GM18499 (cell line): Measurements from ENCODE around the gene MMEL1.
"Not testable (repeated sequence)": the region's sequence is repeated elsewhere in the genome, so short reads cannot be mapped to it uniquely, and the experiment has no call there.

Source experiments
- ATAC-seq: cut with Tn5 transposase; IDR thresholded peaks from one replicate; pipeline ENCODE4 v1.9.1; 2021; ENCODE audit warnings: moderate number of reproducible peaks; ENCODE audit not compliant: insufficient read depth, unreplicated experiment

Gene MMEL1

DNA sequence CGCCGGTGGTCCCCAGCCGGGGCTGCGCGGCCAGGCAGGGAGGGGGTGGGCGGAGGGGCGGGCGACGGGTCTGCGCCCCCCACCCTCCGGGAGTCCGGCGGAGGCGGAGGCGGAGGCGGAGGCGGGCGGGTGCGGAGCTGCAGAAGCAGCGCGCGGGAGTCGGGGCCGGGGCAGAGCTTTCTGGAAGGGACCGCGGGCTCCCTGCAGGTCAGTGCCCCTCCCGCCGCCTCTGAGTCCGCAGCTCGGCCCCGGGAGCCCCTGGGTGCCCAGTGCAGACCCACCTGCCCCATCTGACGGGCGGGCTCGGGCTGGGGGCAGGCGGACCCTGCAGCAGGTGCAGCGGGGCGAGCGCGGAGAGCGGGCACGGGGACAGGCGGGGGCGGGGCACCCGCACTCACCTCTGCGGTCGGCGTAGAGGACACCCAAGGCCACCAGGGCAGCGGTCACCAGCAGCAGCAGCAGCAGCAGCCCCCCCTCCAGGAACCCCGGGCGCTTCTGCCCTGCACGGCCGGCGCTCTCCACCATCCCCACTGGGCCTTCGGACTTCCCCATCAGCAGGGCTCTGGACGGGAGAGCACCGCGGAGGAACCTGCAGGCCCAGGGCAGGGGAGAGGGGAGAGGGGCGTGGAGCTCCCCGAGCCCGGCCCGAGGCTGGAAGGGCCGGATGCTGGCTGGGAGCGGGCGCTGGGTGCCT, 3.7 kb downstream of the MMEL1 start:
- no peak for ATAC-seq

DNA sequence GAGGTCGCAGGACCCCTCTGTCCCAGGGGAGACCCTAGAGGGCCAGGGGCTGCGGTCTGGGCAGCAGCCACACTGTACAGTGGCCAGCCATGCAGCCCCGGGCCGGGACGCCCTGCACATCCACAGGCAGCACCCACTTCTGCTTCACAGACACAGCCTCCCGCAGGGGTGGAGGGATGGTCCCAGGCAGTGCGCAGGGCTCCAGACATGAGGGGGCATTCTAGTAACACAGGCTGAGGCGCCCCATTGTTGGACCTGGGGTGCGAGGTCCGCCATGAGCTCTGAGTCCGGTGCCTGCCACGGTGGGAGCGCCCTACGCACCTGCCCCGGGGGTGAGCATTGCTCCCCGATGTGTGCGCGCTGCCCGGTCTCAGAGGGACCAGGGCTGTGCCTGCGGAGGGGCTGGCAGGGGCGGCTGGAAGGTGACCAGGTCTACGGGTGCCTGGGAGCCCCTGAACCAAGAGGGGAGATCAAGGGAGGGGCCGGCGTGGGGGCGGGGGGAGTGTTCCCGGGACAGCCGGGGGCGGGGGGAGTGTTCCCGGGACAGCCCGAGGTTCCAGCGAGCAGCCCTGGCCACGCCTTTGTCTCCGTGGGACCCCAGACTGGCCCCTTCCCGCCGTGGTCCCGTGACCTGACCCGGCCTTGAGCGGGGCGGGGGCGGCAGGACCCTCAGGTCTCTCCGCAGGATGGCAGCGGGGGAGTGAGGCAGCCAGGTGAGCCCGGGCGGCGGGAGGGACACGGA, 4.5 kb downstream of the MMEL1 start:
- ATAC-seq = no peak

DNA sequence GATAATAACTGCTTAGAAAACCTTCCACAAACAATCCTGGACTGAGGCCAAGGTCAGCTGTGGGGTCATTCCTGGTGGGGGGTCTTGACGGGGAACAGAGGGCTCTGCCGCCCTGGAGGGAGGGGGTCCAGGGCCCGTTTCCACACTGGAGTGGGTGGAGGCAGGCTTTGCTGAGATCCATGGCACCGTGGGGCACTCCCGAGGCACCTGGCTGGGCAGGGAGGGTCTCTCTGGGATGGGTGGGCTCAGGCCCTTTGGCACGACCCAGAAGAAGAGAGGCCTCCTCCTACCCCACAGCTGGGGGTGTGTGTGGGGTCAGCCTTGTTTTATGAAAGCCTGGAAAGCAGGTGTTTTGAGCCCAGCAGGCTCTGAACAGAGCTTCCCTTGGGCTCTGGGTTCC, 5.1 kb downstream of the MMEL1 start:
- ATAC-seq = no peak

DNA sequence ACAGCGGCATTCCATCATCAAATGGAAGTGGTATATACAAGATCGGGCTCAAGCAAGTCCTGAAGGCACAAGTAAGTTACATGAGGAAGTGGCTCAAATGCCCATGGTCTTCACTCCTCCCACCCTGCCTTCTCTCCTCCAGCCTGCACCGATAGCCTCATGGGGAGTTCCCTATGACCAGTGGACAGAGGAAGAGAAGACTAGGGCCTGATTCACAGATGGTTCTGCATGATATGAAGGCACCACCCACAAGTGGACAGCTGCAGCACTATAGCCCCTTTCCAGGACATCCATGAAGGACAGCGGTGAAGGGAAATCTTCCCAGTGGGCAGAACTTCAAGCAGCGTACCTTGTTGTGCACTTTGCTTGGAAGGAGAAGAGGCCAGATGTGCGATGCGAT, 7.1 kb downstream of the MMEL1 start:
- not testable (repeated sequence) for ATAC-seq

DNA sequence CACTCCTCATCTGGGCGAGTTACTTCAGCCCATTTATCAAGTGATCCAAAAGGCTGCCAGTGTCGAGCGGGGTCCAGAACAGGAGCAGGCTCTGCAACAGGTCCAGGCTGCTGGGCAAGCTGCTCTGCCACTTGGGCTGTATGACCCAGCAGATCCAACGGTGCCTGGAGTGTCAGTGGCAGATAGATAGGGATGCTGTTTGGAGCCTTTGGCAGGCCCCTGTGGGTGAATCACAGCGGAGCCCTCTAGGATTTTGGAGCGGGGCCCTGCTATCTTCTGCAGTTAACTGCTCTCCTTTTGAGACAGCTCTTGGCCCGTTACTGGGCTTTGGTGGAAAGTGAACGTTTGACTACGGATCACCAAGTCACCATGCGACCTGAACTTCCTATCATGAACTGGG, 7.5 kb downstream of the MMEL1 start:
- no peak for ATAC-seq

DNA sequence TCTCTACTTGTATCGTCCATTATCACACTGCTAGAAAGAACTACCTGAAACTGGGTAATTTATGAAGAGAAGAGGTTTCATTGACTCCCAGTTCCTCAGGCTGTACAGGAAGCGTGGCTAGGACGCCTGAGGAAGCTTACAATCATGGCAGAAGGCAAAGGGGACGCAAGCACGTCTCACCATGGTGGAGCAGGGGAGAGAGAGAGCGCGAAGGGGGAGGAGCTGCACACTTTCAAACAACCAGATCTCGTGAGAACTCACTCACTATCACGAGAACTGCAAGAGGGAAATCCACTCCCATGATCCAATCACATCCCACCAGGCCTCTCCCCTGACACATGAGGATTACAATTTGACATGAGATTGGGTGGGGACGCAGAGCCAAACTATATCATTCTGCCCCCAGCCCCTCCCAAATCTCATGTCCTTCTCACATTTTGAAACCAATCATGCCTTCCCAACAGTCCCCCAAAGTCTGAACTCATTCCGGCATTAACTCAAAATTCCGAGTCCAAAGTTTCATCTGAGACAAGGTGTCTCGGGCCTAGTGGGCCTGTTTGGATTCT, 8.0 kb downstream of the MMEL1 start:
- ATAC-seq = no peak

DNA sequence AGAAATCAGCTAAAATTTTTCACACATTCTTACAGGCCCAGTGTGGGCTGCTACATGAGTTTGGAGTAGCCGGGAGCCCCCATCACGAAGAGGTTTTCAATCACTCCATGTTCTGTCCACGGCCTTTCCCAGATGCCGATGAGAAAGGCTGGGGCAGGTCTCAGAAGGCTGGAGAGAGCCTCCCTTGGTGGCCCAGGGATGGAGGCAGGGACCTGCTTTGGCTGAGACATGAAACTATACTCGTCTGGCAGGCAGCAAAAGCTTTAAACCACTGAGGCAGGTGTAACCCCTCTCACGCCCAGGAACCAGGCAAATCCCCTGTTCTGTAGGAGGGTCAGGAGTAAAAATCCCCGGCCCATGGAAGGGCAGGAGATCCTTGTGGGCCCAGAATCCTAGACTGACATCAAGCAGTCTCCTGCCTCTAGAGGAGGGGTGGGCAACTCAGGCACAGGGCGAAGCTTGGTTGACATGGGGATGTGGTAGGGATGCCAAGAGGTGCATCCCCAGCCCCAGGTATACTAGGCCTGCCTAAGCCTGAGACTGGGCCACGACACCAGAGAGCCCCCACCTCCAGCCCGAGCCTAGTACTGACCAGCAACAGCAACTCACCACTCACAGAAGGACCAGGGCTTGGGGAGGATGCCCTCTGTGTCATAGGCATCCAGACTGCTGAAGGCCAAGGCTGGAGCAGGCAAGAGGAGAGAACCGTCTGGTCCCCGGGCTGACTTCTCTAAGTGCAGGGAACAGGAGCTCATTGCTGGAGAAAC, 9.1 kb downstream of the MMEL1 start:
- ATAC-seq = no peak

DNA sequence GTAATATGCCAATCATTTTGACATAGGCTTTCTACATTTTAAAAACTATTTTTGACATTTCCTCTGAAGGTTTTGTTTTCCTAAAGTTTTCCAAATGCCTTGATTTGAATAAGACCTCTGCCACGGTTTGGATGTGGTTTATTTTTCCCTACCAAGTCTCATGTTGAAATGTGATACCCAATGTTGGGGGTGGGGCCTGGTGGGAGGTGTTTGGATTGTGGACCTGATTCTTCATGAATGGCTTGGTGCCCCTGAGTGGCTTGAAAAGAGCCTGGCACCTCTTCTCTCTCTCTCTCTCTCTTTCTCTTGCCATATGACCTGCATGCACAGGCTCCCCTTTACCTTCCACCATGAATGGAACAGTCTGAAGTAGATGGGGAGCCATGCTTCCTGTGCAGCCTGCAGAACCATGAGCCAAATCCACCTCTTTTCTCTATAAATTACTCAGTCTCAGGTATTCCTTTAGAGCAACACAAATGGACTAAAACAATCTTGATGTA, 14.8 kb downstream of the MMEL1 start:
- no peak for ATAC-seq

DNA sequence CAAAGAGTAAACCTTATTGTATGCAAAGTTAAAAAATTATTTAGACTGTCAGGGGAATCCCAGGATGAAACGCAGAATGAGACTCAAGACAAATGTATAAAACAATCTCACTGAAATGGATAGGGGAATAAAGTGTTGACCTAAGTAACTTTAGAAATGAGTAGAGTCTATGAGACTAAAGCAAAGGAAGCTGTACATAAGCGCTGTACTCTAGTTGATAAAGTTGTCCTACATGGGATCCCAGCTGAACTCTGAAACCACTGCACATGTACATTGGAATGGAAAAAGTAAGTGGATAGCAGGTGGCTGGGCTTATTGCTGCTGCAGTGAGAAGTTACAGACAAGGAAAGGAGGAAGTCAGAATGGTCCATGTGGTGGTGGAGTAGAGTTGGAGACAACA, 18.7 kb downstream of the MMEL1 start:
- no peak for ATAC-seq

DNA sequence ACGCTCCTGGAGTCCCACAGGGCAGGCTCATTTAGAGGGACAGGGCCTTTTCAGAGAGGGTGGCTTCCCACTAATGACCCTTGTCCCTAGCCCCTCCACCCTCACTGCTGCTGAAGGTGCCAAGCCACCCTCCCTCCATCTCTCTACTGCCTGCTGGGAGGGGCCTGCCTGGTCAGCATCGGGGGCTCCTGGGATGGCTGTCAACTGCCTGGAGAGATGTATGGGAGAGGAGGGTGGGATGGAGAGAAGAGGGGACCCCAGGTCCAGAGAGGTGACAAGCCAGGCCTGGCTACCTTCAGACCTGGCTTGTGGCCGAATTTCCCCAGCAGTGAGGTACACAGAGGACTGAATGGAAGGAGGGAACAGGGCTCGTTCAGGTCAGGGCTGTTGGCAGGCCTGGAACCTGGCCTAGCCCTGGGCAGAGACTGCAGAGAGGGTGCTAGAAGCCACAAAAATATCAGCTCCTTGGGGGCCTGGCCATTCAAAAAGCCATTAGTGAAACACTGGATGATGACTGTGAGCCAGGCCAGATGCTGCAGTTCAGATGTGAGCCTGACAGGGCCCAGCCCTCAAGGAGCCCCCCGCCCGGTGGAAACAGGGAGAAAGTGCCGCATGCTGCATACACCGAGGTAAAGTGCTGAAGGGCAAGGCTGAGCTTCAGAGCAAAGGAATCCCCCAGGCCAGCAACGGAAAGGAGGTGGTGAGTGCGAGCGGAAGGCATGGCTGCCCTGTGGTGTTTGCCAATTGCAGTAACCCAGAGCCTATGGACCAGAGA, 20.0 kb downstream of the MMEL1 start:
- ATAC-seq = no peak

DNA sequence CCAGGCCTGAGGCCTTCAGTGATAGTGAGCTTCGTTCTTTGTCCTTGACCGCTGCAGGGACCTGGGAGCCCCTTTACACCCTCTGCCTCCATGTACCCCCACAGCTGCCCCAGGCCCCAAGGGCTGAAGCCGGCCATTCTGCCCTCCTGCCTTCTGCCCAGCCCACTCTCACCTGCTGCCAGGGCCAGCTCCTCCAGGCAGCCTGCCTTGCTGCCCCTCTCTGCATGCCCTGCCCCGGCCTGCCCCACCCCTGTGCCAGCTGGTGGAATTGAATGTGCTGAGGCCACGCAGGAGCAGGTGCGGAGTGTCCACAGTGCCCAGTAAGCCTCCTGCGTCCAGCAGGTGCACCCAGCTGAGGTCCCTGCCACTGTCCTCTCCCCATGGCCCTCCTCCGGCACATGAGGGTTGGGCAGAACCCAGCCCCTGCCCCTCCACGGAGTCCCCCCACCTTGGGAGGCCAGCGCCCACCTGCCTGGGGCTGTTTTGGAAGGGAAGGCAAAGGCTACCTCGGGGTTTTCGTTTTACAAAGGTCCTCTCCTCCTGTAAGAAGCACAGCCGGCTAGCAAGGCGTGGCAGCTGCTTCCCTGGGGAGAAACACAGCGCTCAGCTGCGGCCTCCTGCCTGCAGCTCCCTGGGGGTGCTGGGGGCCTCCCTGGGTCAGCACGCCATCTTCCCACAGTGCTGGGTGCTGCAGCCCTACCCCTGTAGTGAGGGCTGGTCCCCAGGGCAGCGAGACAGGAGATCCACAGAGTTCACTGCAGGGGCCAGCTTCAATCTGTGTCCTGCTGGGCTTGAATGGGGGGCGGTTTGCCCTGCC, 21.0 kb downstream of the MMEL1 start:
- ATAC-seq = no peak

DNA sequence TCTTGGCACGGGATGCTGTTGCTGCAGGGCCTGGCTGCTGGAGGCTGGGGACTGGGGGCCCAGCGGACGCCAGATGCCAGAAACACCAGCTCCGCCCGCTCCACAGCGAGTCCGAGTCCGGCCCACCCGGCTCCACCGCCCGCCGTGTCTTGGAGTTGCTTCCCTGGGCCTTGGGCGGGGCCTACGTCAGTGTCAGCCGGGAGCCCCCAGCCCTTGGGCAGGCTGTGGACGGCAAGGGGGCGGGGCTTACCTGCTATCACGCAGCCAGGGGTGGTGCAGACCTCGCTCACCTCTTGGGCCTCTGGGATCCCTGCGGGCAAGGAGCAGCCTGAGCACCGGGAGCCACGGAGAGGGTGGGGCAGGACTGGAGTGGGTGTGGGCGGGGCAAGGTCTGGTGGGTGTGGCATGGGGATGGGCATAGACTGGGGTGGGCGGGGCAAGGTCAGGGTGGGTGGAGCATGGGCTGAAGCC, 21.8 kb downstream of the MMEL1 start:
- no peak for ATAC-seq

DNA sequence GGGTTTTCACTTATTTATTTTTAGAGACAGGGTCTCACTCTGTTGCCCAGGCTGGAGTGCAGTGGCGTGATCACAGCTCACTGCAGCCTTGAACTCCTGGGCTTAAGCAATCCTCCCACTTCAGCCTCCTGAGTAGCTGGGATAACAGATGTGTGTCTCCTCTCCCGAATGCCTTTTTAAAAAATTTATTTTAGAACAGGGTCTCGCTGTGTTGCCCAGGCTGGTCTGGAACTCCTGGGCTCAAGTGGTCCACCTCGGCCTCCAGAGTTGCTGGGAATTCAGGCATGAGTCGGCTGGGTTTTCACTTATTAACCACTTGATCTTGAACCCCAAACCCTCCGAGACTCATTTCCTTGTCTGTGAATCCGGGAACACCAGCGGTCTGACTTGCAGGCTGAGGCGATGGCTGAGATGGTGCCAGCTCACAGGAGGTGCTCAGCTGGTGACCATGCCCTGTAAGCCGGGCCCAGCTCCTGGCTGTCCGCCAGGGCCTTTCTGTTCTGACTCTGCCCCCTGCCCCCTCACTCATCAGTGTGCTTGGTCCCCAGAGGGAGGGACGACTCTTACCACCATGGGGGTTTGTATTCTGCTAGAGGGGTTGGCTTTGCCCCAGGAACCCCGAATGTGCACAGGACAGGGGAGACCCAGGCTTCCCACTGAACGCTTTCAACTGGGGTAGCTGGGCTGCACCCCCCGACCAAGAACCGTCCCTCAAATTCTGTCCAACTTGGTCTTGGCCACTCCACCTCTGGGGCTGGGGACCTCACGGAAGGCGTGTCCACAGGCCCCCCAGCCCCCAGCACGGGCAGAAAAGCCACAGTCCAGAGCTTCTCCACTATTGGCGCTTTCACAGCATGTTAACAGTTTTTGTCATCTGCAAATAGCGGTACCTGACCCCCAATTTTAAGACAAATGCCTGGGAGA, 22.5 kb downstream of the MMEL1 start:
- ATAC-seq = no peak

DNA sequence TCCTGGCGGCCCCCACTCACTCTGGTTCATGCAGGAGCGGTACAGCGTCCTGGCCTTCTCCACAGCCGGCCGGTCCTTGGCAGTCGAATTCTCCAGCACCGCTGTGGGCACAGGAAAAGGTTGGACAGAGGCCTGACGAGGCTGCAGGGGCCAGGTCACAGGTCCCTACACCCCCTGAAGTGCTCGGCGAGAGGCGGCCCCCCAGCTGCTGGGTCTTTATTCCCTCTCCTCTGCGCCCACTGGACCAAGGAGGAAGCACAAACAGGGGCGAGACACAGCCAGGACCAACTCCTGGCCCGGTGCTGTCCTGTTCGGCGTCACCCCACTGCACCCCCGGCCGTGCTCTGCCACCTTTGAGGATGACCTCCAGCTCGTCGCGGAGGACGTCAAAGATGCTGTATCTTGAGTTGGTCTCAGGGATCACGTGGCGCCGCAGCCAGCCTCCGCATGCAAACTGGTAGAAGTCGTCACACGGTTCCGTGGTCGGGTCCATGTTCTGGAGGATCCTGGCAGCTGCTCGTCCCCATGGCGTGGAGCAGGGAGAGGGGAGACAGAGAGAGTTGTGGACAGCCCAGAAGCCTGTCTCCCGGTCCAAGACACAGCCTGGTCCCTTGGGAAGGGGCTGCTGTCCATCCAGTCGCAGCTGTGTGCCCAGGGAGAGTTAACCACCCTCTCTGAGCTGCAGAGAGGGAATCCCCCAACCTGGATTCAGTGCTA, 23.3 kb downstream of the MMEL1 start:
- no peak for ATAC-seq

DNA sequence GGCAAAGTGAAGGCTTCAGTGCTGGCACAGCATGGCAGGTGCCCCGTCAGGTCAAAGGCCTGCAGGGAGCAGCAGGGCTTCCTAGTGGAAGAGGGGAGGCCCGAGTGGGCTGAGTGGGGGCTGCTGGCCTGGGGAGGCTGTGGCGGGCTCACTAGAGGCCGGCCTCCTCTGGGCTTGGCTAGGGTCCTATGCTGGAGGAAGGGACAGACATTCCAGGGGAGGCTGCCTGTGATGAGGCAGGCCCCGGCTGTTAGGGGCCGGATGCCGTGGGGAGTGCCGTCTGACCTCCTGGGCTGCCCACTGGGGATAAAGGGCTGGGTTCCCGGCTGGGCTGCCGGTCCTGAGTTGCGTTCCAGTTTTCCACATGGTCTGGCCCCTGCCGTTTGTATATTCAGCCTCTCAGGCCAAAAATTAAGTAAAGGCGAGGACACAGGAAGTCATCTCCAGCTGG, 25.1 kb downstream of the MMEL1 start:
- ATAC-seq = no peak

DNA sequence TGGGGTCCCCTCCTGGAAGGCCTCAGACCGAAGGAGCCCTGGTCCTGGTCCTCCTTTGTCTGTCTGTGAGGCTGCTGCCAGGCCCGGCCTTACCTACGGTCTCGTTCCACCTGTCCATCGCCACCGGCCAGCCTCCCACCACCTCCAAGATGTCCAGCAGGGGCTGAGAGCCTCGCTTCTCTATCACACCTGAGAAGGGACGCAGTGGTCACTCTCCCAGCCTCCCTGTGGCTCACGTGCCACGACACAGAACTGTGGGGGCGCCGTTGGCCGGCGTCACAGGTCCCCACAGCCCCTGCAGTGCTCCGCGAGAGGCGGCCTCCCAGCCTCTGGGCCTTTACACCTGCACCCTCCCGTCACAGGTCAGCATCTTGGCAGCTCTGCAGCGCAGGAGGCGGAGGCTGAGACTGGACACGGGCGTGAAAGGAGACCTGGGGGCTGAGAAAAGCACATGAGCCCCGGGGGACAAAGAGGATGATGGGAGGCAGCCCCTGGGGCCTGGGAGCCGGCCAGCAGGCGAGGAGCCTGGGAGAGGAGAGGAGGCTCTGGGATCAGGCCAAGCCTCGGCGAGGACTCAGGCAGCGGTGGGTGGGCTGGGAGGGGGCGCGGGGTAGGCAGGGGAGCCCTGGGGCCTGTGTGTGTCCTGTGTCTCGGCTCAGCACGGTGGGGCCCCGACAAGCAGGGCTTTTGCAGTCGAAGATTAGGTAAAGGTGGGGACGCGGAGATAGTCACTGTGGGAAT, 25.8 kb downstream of the MMEL1 start:
- no peak for ATAC-seq

DNA sequence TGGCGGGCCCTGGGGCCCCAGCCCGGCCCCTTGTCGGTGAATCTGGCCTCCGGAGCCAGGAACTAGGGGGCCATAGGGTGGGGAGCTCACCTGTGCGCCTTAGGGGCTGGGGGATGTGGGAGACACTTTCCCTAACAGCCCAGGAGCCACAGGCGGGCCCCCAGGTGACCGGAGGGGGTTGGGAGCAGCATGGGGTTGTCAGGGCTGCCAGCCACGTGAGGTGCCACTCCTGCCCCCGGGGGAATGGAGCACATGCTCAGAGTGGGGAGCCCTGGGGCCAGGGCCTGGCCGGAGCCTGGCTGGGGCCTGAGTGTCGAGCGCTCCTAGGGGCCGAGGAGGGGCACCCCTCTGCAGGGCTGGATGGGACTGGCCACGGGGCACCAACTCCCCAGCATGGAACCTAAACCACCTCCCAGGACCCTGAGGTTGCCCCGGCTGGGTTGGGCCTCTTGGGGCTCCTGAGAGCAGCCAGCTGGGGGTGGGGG, 26.4 kb downstream of the MMEL1 start:
- no peak for ATAC-seq
